ENCODE data around the gene NUMA1. TPM values are rescaled to one million over a fixed set of nuclear protein-coding genes. Genes with fewer than 3 reads are reported as not detected.

The NUMA1 gene
- total and polyA plus RNA-seq, 8 donors, result 144 to 365 (median 343) TPM

GRCh38 chr11:72084076-72084475 lies 3.7 kb upstream of the NUMA1 start:
- DNase-seq (no peak), ATAC-seq (no peak)
- intact Hi-C loops (cut with DNase I), result no loop called here
- TF ChIP-seq, protein P1, sequence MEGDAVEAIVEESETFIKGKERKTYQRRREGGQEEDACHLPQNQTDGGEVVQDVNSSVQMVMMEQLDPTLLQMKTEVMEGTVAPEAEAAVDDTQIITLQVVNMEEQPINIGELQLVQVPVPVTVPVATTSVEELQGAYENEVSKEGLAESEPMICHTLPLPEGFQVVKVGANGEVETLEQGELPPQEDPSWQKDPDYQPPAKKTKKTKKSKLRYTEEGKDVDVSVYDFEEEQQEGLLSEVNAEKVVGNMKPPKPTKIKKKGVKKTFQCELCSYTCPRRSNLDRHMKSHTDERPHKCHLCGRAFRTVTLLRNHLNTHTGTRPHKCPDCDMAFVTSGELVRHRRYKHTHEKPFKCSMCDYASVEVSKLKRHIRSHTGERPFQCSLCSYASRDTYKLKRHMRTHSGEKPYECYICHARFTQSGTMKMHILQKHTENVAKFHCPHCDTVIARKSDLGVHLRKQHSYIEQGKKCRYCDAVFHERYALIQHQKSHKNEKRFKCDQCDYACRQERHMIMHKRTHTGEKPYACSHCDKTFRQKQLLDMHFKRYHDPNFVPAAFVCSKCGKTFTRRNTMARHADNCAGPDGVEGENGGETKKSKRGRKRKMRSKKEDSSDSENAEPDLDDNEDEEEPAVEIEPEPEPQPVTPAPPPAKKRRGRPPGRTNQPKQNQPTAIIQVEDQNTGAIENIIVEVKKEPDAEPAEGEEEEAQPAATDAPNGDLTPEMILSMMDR (IDR thresholded peaks at IDR 0.05), result no peak
- H3K27ac ChIP-seq, result no peak overlapping the region
- H3K36me3 ChIP-seq, result peaks cover 0 to 7% of the 10 kb centered on the region in 2 donors
- no peak overlapping the region for H3K4me3 ChIP-seq
- peaks cover 5 to 28% of the 10 kb centered on the region in 2 donors for H3K4me1 ChIP-seq
- no peaks in the 10 kb centered on the region for H3K9me3 ChIP-seq
- no peaks in the 10 kb centered on the region for H3K27me3 ChIP-seq

DNA sequence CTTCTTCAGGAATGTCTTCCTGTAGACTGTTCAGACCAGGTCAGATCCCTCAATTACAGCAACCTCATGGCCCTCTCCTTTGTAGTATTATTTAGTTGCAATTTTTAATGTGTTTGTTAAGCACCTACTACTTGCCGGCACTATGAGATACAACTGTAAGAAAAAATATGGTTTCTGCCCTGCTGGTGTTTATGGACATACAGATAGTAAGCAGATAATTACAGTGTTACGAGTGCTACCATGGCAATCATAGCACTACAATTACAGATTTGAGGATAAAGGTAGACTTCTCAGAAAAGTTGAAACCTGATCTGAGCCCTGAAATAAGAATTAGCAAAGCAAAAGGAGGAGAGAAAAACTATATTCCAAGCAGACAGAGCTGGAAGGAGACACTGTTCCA lies 3.1 kb upstream of the NUMA1 start:
- ATAC-seq (no peak), DNase-seq (no peak)
- TF ChIP-seq, protein P1 (IDR thresholded peaks at IDR 0.05), result no peak
- H3K27ac ChIP-seq, result no peak overlapping the region
- no peaks in the 10 kb centered on the region for H3K27me3 ChIP-seq
- H3K36me3 ChIP-seq, result peaks cover 0 to under 1% of the 10 kb centered on the region in 2 donors
- H3K4me1 ChIP-seq, result peaks cover 5 to 35% of the 10 kb centered on the region in 2 donors
- no peak overlapping the region for H3K4me3 ChIP-seq
- H3K9me3 ChIP-seq, result no peaks in the 10 kb centered on the region
- intact Hi-C loops (cut with DNase I), result no loop called here

DNA sequence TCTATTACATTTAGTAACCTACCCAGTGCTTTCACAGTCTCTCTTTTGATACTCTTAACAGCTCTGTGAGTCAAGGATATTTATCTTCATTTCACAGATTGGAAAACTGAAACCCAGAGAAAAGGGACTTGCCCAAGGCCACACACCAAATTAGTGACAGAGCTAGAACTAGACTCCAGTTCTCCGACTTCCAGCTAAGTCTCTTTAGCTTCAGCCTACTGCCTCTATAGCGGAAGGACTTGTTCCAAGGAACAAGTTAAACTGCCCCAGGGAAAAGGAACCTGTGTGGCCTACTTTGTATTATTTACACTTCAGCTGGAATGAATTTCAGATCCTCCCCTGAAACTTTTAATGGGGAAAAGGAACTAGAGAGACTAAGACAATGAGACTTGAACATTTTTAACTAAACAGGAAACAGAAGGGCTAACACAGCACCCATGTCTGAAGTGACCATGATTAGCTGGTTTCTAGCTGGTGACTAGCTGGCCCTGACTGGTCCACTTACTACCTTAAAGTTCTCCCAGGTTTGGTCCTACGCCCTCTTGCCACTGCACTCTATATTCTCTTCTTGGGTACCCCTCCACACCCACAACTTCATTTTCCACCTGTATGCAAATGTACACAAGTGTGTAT lies 1.6 kb upstream of the NUMA1 start:
- TF ChIP-seq, protein P1 (IDR thresholded peaks at IDR 0.05), result no peak
- intact Hi-C loops (cut with DNase I), result no loop called here
- H3K27ac ChIP-seq, result peak overlapping the region; percentile 91 to 92
- peak in 1 of 4 donors; percentile 51 for DNase-seq
- no peak overlapping the region for H3K4me3 ChIP-seq
- no peaks in the 10 kb centered on the region for H3K36me3 ChIP-seq
- H3K27me3 ChIP-seq, result no peaks in the 10 kb centered on the region
- no peak for ATAC-seq
- no peaks in the 10 kb centered on the region for H3K9me3 ChIP-seq
- peaks cover 5 to 41% of the 10 kb centered on the region in 2 donors for H3K4me1 ChIP-seq

DNA sequence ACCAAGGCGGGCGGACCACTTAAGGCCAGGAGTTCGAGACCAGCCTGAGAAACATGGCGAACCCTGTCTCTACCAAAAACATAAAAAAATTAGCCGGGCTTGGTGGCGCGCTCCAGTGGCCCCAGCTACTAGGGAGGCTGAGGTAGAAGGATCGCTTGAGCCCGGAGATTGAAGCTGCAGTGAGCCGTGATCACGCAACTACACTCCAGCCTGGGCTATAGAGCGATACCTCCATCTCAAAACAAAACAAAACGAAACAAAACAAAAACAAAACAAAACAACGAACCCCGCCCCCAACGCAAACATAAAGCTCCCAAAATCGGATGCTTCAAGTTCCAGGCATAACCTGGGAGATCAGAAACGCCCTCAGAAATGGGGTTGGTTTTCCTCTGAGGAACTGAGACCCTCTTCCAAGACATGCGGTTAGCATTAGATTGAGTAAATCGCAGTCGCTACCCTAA lies 872 bp upstream of the NUMA1 start:
- Histone ChIP-seq H3K4me3 (peak overlapping the region; percentile 49 to 61), H3K27me3 (no peaks in the 10 kb centered on the region), H3K27ac (peak overlapping the region; percentile 91 to 92), H3K36me3 (no peaks in the 10 kb centered on the region), H3K9me3 (no peaks in the 10 kb centered on the region), H3K4me1 (peaks cover 5 to 48% of the 10 kb centered on the region in 2 donors)
- intact Hi-C loops (cut with DNase I), result no loop called here
- no peak for DNase-seq
- ATAC-seq, result no peak
- TF ChIP-seq, protein P1 (IDR thresholded peaks at IDR 0.05), result no peak

DNA sequence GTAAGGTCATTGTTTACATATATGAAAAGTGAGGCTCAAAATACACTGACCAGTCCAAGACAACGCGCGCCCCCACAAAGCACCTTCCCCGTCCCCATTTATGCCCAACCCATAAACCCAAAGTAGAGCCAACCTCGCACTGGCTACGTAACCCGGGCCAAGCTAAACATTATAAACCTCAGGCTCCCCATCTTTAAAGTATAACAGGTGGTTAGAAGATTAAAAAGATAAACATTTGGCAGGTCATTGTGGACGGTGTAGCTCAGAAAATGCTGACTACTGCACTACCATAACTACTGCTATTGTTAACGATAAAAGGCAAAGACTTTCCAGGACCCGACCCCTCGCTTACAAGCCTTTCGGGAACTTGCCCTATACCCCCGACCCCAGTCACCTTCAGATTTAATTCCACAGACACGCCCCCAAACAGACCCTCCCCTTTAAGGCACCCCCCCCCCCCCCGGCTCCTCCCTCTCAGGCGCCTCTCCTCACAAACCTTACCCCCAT lies 470 bp downstream of the NUMA1 start:
- Histone ChIP-seq H3K4me1 (peaks cover 5 to 55% of the 10 kb centered on the region in 2 donors), H3K27ac (peak overlapping the region; percentile 91 to 92), H3K36me3 (no peaks in the 10 kb centered on the region), H3K4me3 (peak overlapping the region; percentile 49 to 61), H3K9me3 (no peaks in the 10 kb centered on the region), H3K27me3 (no peaks in the 10 kb centered on the region)
- ATAC-seq, result peak; percentile 54
- intact Hi-C loops (cut with DNase I), result no loop called here
- DNase-seq, result peak in 2 of 4 donors; percentile 36 to 37
- TF ChIP-seq, protein P1 (IDR thresholded peaks at IDR 0.05), result no peak
